ENCODE data around the gene CRIP1. TPM values are rescaled to one million over a fixed set of nuclear protein-coding genes. Genes with fewer than 3 reads are reported as not detected.

The CRIP1 gene
- total RNA-seq, 1 donor from 2014 or later = 65.9 TPM

GRCh38 chr14:105458571-105458970 lies 28.1 kb upstream of the CRIP1 start:
- no peak for DNase-seq
- peaks cover 16% of the 10 kb centered on the region for H3K4me1 ChIP-seq
- H3K36me3 ChIP-seq = peaks cover 64% of the 10 kb centered on the region
- no peak overlapping the region for H3K27ac ChIP-seq (replicated peaks)
- no peak overlapping the region for H3K4me3 ChIP-seq
- intact Hi-C loops (cut with micrococcal nuclease) = no loop called here
- no peaks in the 10 kb centered on the region for H3K27me3 ChIP-seq (ENCODE audit: low read depth)
- no peaks in the 10 kb centered on the region for H3K9me3 ChIP-seq (replicated peaks)
- TF ChIP-seq CTCF (IDR thresholded peaks at IDR 0.05; ENCODE audit: borderline replicate concordance) = no peak

GRCh38 chr14:105460116-105460515 lies 26.6 kb upstream of the CRIP1 start:
- no peaks in the 10 kb centered on the region for H3K27me3 ChIP-seq (ENCODE audit: low read depth)
- H3K36me3 ChIP-seq = peaks cover 64% of the 10 kb centered on the region
- no peak for TF ChIP-seq CTCF (IDR thresholded peaks at IDR 0.05; ENCODE audit: borderline replicate concordance)
- no peaks in the 10 kb centered on the region for H3K9me3 ChIP-seq (replicated peaks)
- H3K4me1 ChIP-seq = peaks cover 28% of the 10 kb centered on the region
- H3K4me3 ChIP-seq = no peak overlapping the region
- DNase-seq = no peak
- intact Hi-C loops (cut with micrococcal nuclease) = no loop called here
- H3K27ac ChIP-seq (replicated peaks) = no peak overlapping the region

- H3K4me1 ChIP-seq = peaks cover 33% of the 10 kb centered on the region
- no peak overlapping the region for H3K4me3 ChIP-seq
- TF ChIP-seq CTCF (IDR thresholded peaks at IDR 0.05; ENCODE audit: borderline replicate concordance) = no peak
- intact Hi-C loops (cut with micrococcal nuclease) = no loop called here
- peaks cover 62% of the 10 kb centered on the region for H3K36me3 ChIP-seq
- no peaks in the 10 kb centered on the region for H3K27me3 ChIP-seq (ENCODE audit: low read depth)
- H3K27ac ChIP-seq (replicated peaks) = no peak overlapping the region
- no peaks in the 10 kb centered on the region for H3K9me3 ChIP-seq (replicated peaks)
- DNase-seq = no peak
Observed at GRCh38 chr14:105460616-105461015, 26.1 kb upstream of the CRIP1 start.

- no peak overlapping the region for H3K4me3 ChIP-seq
- intact Hi-C loops (cut with micrococcal nuclease) = no loop called here
- DNase-seq = no peak
- peaks cover 37% of the 10 kb centered on the region for H3K4me1 ChIP-seq
- peak overlapping the region; percentile 75 for H3K27ac ChIP-seq (replicated peaks)
- no peaks in the 10 kb centered on the region for H3K9me3 ChIP-seq (replicated peaks)
- TF ChIP-seq CTCF (IDR thresholded peaks at IDR 0.05; ENCODE audit: borderline replicate concordance) = no peak
- H3K27me3 ChIP-seq (ENCODE audit: low read depth) = no peaks in the 10 kb centered on the region
- peaks cover 55% of the 10 kb centered on the region for H3K36me3 ChIP-seq
Observed at GRCh38 chr14:105461903-105462302, 24.8 kb upstream of the CRIP1 start.

- intact Hi-C loops (cut with micrococcal nuclease) = no loop called here
- no peak for TF ChIP-seq CTCF (IDR thresholded peaks at IDR 0.05; ENCODE audit: borderline replicate concordance)
- Histone ChIP-seq H3K9me3 (replicated peaks) (no peaks in the 10 kb centered on the region), H3K36me3 (peaks cover 50% of the 10 kb centered on the region), H3K27me3 (ENCODE audit: low read depth) (no peaks in the 10 kb centered on the region), H3K4me3 (no peak overlapping the region), H3K27ac (replicated peaks) (peak overlapping the region; percentile 100), H3K4me1 (peaks cover 59% of the 10 kb centered on the region)
- DNase-seq = no peak
Observed at GRCh38 chr14:105464501-105464900, 22.2 kb upstream of the CRIP1 start.
